Astrocyte (in vitro differentiated cells and primary cell): ENCODE measurements around the gene TREML1. TPM values are rescaled to one million over a fixed set of nuclear protein-coding genes. Genes with fewer than 3 reads are reported as not detected.

Experiments
- DNase-seq: peaks from one replicate; pipeline ENCODE4 v3.0.0-alpha.2; 2010; ENCODE audit warnings: low read depth
- FAIRE-seq: peaks from 2 replicates; lab custom pipeline; 2011; peaks lifted over from hg19 to GRCh38; lab: Jason Lieb, UNC
- H2AFZ ChIP-seq: 2 replicates; pipeline ENCODE4 v1.6.0; 2012; ENCODE audit warnings: low read depth, low read length, inconsistent platforms
- H3K27ac ChIP-seq: 2 replicates; pipeline ENCODE4 v1.5.1; 2011; ENCODE audit warnings: low read depth, low read length, inconsistent platforms
- H3K27me3 ChIP-seq: 2 replicates; pipeline ENCODE4 v1.6.0; 2011; ENCODE audit warnings: low read length, inconsistent platforms; ENCODE audit not compliant: insufficient read depth
- H3K36me3 ChIP-seq: 2 replicates; pipeline ENCODE4 v1.5.1; 2011; ENCODE audit warnings: low read length, inconsistent platforms; ENCODE audit not compliant: insufficient read depth
- H3K4me1 ChIP-seq: 2 replicates; pipeline ENCODE4 v1.5.1; 2011; ENCODE audit warnings: low read length, inconsistent platforms; ENCODE audit not compliant: insufficient read depth
- H3K4me2 ChIP-seq: 2 replicates; pipeline ENCODE4 v1.6.0; 2012; ENCODE audit warnings: low read length, inconsistent platforms
- H3K4me3 ChIP-seq: 2 replicates; pipeline ENCODE4 v1.5.1; 2011; ENCODE audit warnings: low read depth, mild to moderate bottlenecking, low read length, inconsistent platforms; ENCODE audit not compliant: insufficient read depth
- H3K79me2 ChIP-seq: 2 replicates; pipeline ENCODE4 v1.6.0; 2012; ENCODE audit warnings: mild to moderate bottlenecking, low read length, inconsistent platforms; ENCODE audit not compliant: insufficient read depth
- H3K9ac ChIP-seq: 2 replicates; pipeline ENCODE4 v1.6.0; 2012; ENCODE audit warnings: mild to moderate bottlenecking, low read length, inconsistent platforms
- H3K9me3 ChIP-seq: 2 replicates; pipeline ENCODE4 v1.5.1; 2012; ENCODE audit warnings: low read depth, mild to moderate bottlenecking, low read length, inconsistent platforms; ENCODE audit not compliant: insufficient read depth
- H4K20me1 ChIP-seq: 2 replicates; pipeline ENCODE4 v1.6.0; 2012; ENCODE audit warnings: low read length, inconsistent platforms; ENCODE audit not compliant: insufficient read depth
- H3K27ac Mint-ChIP-seq: one replicate; pipeline ENCODE4 v1.8.0; 2021; ENCODE audit warnings: mild to moderate bottlenecking, mixed read lengths; ENCODE audit not compliant: unreplicated experiment
- H3K27me3 Mint-ChIP-seq: one replicate; pipeline ENCODE4 v1.8.0; 2021; ENCODE audit warnings: low read depth, mixed read lengths; ENCODE audit not compliant: unreplicated experiment
- H3K36me3 Mint-ChIP-seq: one replicate; pipeline ENCODE4 v1.8.0; 2021; ENCODE audit warnings: low read depth, mixed read lengths; ENCODE audit not compliant: unreplicated experiment
- H3K4me1 Mint-ChIP-seq: one replicate; pipeline ENCODE4 v1.8.0; 2021; ENCODE audit warnings: low read depth, mixed read lengths; ENCODE audit not compliant: unreplicated experiment
- H3K4me3 Mint-ChIP-seq: one replicate; pipeline ENCODE4 v1.8.0; 2021; ENCODE audit warnings: mild to moderate bottlenecking, moderate library complexity, mixed read lengths; ENCODE audit not compliant: unreplicated experiment
- H3K9me3 Mint-ChIP-seq: one replicate; pipeline ENCODE4 v1.8.0; 2021; ENCODE audit warnings: mild to moderate bottlenecking, mixed read lengths; ENCODE audit not compliant: unreplicated experiment
- CTCF ChIP-seq: IDR thresholded peaks from 2 replicates; pipeline ENCODE4 v1.5.1; 2011; ENCODE audit warnings: low read depth, mild to moderate bottlenecking, inconsistent platforms, low read length, moderate library complexity; ENCODE audit not compliant: insufficient read depth
- EZH2 ChIP-seq: IDR thresholded peaks from 2 replicates; pipeline ENCODE4 v1.6.1; 2012; ENCODE audit warnings: mild to moderate bottlenecking, low read length, inconsistent platforms; ENCODE audit not compliant: insufficient read depth
- total RNA-seq: library from RNA; stranded (reverse); gene quantifications from 2 replicates; pipeline ENCODE4 v1.2.1, GENCODE V29; 2021

The TREML1 gene
- total RNA-seq, 1 donor from 2014 or later = not detected

GRCh38 chr6:41187924-41188886, 34.1 kb upstream of the TREML1 start:
- FAIRE-seq (no peak), DNase-seq (no peak)
- Histone ChIP-seq H3K36me3 (no peaks in the 10 kb centered on the region), H2AFZ (no peak overlapping the region), H3K4me1 (no peaks in the 10 kb centered on the region), H3K9me3 (no peaks in the 10 kb centered on the region), H4K20me1 (no peaks in the 10 kb centered on the region), H3K79me2 (no peaks in the 10 kb centered on the region), H3K4me3 (no peak overlapping the region), H3K27ac (no peak overlapping the region), H3K4me2 (no peak overlapping the region), H3K9ac (no peak overlapping the region), H3K27me3 (no peaks in the 10 kb centered on the region)
- no peak overlapping the region for H3K27ac Mint-ChIP-seq
- H3K27me3 Mint-ChIP-seq = peaks cover 18% of the 10 kb centered on the region
- H3K36me3 Mint-ChIP-seq = no peaks in the 10 kb centered on the region
- H3K4me3 Mint-ChIP-seq = no peak overlapping the region
- H3K9me3 Mint-ChIP-seq = peaks cover 17% of the 10 kb centered on the region
- TF ChIP-seq CTCF (no peak), EZH2 (no peak)
- no peaks in the 10 kb centered on the region for H3K4me1 Mint-ChIP-seq

- Histone ChIP-seq H3K79me2 (no peaks in the 10 kb centered on the region), H3K4me3 (no peak overlapping the region), H3K36me3 (no peaks in the 10 kb centered on the region), H3K4me1 (no peaks in the 10 kb centered on the region), H3K9me3 (no peaks in the 10 kb centered on the region), H3K4me2 (no peak overlapping the region), H3K27me3 (no peaks in the 10 kb centered on the region), H4K20me1 (no peaks in the 10 kb centered on the region), H3K27ac (no peak overlapping the region), H3K9ac (no peak overlapping the region), H2AFZ (no peak overlapping the region)
- Mint-ChIP-seq H3K9me3 (peaks cover 17% of the 10 kb centered on the region), H3K4me1 (no peaks in the 10 kb centered on the region), H3K27me3 (peaks cover 11% of the 10 kb centered on the region), H3K36me3 (no peaks in the 10 kb centered on the region), H3K4me3 (no peak overlapping the region), H3K27ac (no peak overlapping the region)
- TF ChIP-seq CTCF (no peak), EZH2 (no peak)
- no peak for FAIRE-seq
- DNase-seq = no peak
Observed at GRCh38 chr6:41186031-41186562, 31.9 kb upstream of the TREML1 start.

- Histone ChIP-seq H3K27me3 (no peaks in the 10 kb centered on the region), H3K4me3 (no peak overlapping the region), H3K4me2 (no peak overlapping the region), H4K20me1 (no peaks in the 10 kb centered on the region), H3K9me3 (no peaks in the 10 kb centered on the region), H3K36me3 (no peaks in the 10 kb centered on the region), H3K4me1 (no peaks in the 10 kb centered on the region), H2AFZ (no peak overlapping the region), H3K27ac (no peak overlapping the region), H3K9ac (no peak overlapping the region), H3K79me2 (no peaks in the 10 kb centered on the region)
- no peak overlapping the region for H3K4me3 Mint-ChIP-seq
- no peak for TF ChIP-seq EZH2
- no peak for TF ChIP-seq CTCF
- no peak overlapping the region for H3K27ac Mint-ChIP-seq
- no peak for FAIRE-seq
- H3K36me3 Mint-ChIP-seq = no peaks in the 10 kb centered on the region
- peaks cover 11% of the 10 kb centered on the region for H3K27me3 Mint-ChIP-seq
- H3K9me3 Mint-ChIP-seq = peaks cover 11% of the 10 kb centered on the region
- H3K4me1 Mint-ChIP-seq = no peaks in the 10 kb centered on the region
- no peak for DNase-seq
Observed at GRCh38 chr6:41184761-41185160, 30.6 kb upstream of the TREML1 start.
